GM18499 (cell line): Measurements from ENCODE around the gene DAZ2.
"Not testable (repeated sequence)": the region's sequence is repeated elsewhere in the genome, so short reads cannot be mapped to it uniquely, and the experiment has no call there.

ENCODE experiments used
- ATAC-seq: cut with Tn5 transposase; IDR thresholded peaks from one replicate; pipeline ENCODE4 v1.9.1; 2021; ENCODE audit warnings: moderate number of reproducible peaks; ENCODE audit not compliant: insufficient read depth, unreplicated experiment

The DAZ2 gene

GRCh38 chrY:23219233-23219632 lies at the start of gene DAZ2:
TSS of gene DAZ2 (plus strand) at chrY:23219533. CDS start at chrY:23219741, 208 bp downstream.
- not testable (repeated sequence) for ATAC-seq

DNA sequence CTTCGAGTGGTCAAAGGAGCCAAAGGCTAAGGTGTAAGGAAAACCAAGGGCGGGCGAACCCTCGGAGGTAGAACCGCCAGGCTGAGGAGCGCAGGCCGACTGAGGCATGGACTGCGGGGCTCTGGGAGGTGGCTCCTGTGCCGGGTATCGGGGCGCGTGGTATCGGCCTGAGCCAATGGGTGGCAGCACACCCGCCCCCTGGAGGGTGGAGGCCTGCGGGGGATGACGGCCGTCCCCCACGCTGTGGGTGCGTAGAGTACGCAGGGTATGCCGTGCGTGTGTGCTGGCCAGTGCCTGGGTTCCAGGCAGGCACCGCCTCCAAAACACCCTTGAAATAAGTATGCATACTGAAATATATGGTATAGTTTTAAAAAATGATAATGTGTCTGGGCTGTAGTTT lies 20.4 kb upstream of the DAZ2 start, which contains the start of gene DAZ1:
DAZ1 (minus strand) TSS at position 101 of the 400 bp plus-strand sequence. CDS start 208 bp downstream, outside the sequence.
- not testable (repeated sequence) for ATAC-seq

DNA sequence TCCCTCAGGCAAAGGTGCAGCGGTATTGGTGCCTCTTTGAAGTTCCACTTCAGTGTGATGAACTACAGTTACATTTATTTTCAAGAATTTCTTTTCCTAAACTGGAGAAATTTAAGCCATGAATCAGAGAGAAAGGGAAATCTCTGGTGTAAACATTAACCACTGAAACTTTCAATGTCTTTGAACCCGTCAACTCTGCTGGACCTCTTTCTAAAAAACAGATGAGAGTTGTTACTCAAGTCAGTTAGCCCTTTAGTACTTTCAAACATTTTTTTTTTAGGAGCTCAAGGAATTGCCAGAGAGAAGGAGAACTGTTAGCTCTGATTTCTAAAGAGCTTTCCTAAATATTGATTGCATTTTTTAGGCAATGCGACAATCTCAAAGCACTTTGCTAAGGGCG lies 11.9 kb upstream of the DAZ2 start:
- ATAC-seq: not testable (repeated sequence)

DNA sequence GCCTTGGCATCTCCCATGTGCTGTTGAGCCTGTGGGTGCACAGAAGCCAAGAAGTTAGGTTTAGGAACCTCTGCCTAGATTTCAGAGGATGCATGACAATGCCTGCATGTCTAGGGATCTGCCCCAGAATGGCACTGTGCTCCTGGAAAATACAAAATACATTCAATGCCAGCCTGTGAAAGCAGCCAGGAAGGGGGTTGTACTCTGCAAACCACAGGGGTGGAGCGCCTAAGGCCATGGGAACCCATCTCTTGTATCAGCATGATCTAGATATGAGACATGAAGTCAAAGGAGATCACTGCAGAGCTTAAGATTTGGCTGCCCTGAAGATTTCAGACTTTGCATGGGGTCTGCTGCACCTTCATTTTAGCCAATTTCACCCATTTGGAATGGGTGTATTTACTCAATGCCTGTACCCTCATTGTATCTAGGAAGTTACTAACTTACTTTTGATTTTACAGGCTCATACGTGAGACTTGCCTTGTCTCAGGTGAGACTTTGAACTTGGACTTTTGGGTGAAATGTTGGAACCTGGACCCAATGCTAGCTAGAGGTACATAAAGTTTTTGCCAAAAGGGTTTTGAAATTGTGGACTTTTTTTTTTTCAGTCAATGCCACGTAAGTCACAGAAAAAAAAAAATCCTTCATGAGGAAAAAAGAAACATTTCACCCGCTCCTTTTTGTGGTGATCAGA lies 9.4 kb upstream of the DAZ2 start:
- ATAC-seq: not testable (repeated sequence)

DNA sequence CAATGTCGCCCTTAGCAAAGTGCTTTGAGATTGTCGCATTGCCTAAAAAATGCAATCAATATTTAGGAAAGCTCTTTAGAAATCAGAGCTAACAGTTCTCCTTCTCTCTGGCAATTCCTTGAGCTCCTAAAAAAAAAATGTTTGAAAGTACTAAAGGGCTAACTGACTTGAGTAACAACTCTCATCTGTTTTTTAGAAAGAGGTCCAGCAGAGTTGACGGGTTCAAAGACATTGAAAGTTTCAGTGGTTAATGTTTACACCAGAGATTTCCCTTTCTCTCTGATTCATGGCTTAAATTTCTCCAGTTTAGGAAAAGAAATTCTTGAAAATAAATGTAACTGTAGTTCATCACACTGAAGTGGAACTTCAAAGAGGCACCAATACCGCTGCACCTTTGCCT lies 8.7 kb upstream of the DAZ2 start:
- not testable (repeated sequence) for ATAC-seq
